Mesothelial cell of epicardium (in vitro differentiated cells): Measurements from ENCODE around the gene NOTCH2. TPM values are rescaled to one million over a fixed set of nuclear protein-coding genes. Genes with fewer than 3 reads are reported as not detected.

Experiments
- DNase-seq, 2 experiments: peaks; one replicate each; pipeline ENCODE4 v3.0.0; 2021; ENCODE audit warnings: low spot score in 2 of 2; ENCODE audit not compliant: unreplicated experiment in 2 of 2
- H3K27ac Mint-ChIP-seq: 2 replicates; pipeline ENCODE4 v1.8.0; 2021; ENCODE audit warnings: mixed read lengths
- H3K27me3 Mint-ChIP-seq: 2 replicates; pipeline ENCODE4 v1.8.0; 2021; ENCODE audit warnings: low read depth, mixed read lengths
- H3K36me3 Mint-ChIP-seq: 2 replicates; pipeline ENCODE4 v1.8.0; 2021; ENCODE audit warnings: mixed read lengths
- H3K4me1 Mint-ChIP-seq: 2 replicates; pipeline ENCODE4 v1.8.0; 2021; ENCODE audit warnings: mixed read lengths
- H3K4me3 Mint-ChIP-seq: 2 replicates; pipeline ENCODE4 v1.8.0; 2021; ENCODE audit warnings: mild to moderate bottlenecking, moderate library complexity, mixed read lengths
- H3K9me3 Mint-ChIP-seq: 2 replicates; pipeline ENCODE4 v1.8.0; 2021; ENCODE audit warnings: mixed read lengths
- CTCF ChIP-seq: fragments of 200-600 bp; sonication (generic); IDR thresholded peaks from one replicate; pipeline ENCODE4 v1.5.0; 2021; ENCODE audit warnings: antibody characterized with exemption; ENCODE audit not compliant: unreplicated experiment
- total RNA-seq: library from RNA; stranded (reverse); gene quantifications from 3 replicates; pipeline ENCODE4 v1.2.1, GENCODE V29; 2021

The NOTCH2 gene
- total RNA-seq, 1 donor from 2014 or later: 292 TPM

GRCh38 chr1:119975006-119975405, 94.5 kb downstream of the NOTCH2 start:
- Mint-ChIP-seq H3K27ac (no peak overlapping the region), H3K4me3 (no peak overlapping the region), H3K4me1 (peaks cover 19% of the 10 kb centered on the region), H3K36me3 (peaks cover 31% of the 10 kb centered on the region), H3K9me3 (no peaks in the 10 kb centered on the region), H3K27me3 (no peaks in the 10 kb centered on the region)
- no peak for DNase-seq
- no peak for TF ChIP-seq CTCF

GRCh38 chr1:119974013-119974412, 95.4 kb downstream of the NOTCH2 start:
- Mint-ChIP-seq H3K27me3 (no peaks in the 10 kb centered on the region), H3K4me3 (no peak overlapping the region), H3K4me1 (peaks cover 18% of the 10 kb centered on the region), H3K9me3 (no peaks in the 10 kb centered on the region), H3K27ac (no peak overlapping the region), H3K36me3 (peaks cover 38% of the 10 kb centered on the region)
- no peak for DNase-seq
- TF ChIP-seq CTCF: no peak

- no peak for TF ChIP-seq CTCF
- no peak overlapping the region for H3K4me3 Mint-ChIP-seq
- H3K36me3 Mint-ChIP-seq: peaks cover 49% of the 10 kb centered on the region
- no peak for DNase-seq
- H3K9me3 Mint-ChIP-seq: no peaks in the 10 kb centered on the region
- no peaks in the 10 kb centered on the region for H3K27me3 Mint-ChIP-seq
- H3K27ac Mint-ChIP-seq: no peak overlapping the region
- peaks cover 8% of the 10 kb centered on the region for H3K4me1 Mint-ChIP-seq
These were observed 97.5 kb downstream of the NOTCH2 start for GRCh38 chr1:119971710-119972570.

- Mint-ChIP-seq H3K4me1 (peaks cover 7% of the 10 kb centered on the region), H3K4me3 (no peak overlapping the region), H3K9me3 (no peaks in the 10 kb centered on the region), H3K27ac (peak overlapping the region; percentile 56), H3K36me3 (peaks cover 60% of the 10 kb centered on the region), H3K27me3 (no peaks in the 10 kb centered on the region)
- no peak for DNase-seq
- TF ChIP-seq CTCF: no peak
These were observed 100.9 kb downstream of the NOTCH2 start for GRCh38 chr1:119968601-119969000.

GRCh38 chr1:119968068-119968492, 101.4 kb downstream of the NOTCH2 start:
- TF ChIP-seq CTCF: peak; percentile 79
- peak in 1 of 2 experiments; percentile 48 for DNase-seq
- no peaks in the 10 kb centered on the region for H3K9me3 Mint-ChIP-seq
- no peak overlapping the region for H3K4me3 Mint-ChIP-seq
- peaks cover 7% of the 10 kb centered on the region for H3K4me1 Mint-ChIP-seq
- peaks cover 61% of the 10 kb centered on the region for H3K36me3 Mint-ChIP-seq
- no peaks in the 10 kb centered on the region for H3K27me3 Mint-ChIP-seq
- H3K27ac Mint-ChIP-seq: peak overlapping the region; percentile 77
